ENCODE results near the gene BMS1.
"Not testable (repeated sequence)": the region's sequence is repeated elsewhere in the genome, so short reads cannot be mapped to it uniquely, and the experiment has no call there.

BMS1 gene

GRCh38 chr10:42782446-42783180 is at the start of gene BMS1:
TSS of gene BMS1 (plus strand) at chr10:42782795. CDS start at chr10:42784395, 1,600 bp downstream.
- peak; percentile 72 for DNase-seq

- DNase-seq, result no peak
Measured at GRCh38 chr10:42734536-42734935, 48.1 kb upstream of the BMS1 start.

- no peak for DNase-seq
Measured at GRCh38 chr10:42738679-42739078, 43.9 kb upstream of the BMS1 start.

- not testable (repeated sequence) for DNase-seq
Measured at GRCh38 chr10:42741536-42741935, 41.1 kb upstream of the BMS1 start.

GRCh38 chr10:42743697-42744096 is 38.9 kb upstream of the BMS1 start:
- DNase-seq, result no peak

GRCh38 chr10:42744134-42744701 is 38.4 kb upstream of the BMS1 start:
- DNase-seq, result no peak

- peak; percentile 7 for DNase-seq
Measured at GRCh38 chr10:42753126-42753506, 29.5 kb upstream of the BMS1 start.

GRCh38 chr10:42753507-42754154 is 29.0 kb upstream of the BMS1 start:
- DNase-seq, result no peak

- no peak for DNase-seq
Measured at GRCh38 chr10:42754155-42755027, 28.2 kb upstream of the BMS1 start.

GRCh38 chr10:42755028-42755451 is 27.6 kb upstream of the BMS1 start:
- no peak for DNase-seq

GRCh38 chr10:42755556-42756093 is 27.0 kb upstream of the BMS1 start:
- no peak for DNase-seq

- DNase-seq, result no peak
Measured at GRCh38 chr10:42767906-42768305, 14.7 kb upstream of the BMS1 start.

GRCh38 chr10:42768581-42769152 is 13.9 kb upstream of the BMS1 start:
- DNase-seq, result no peak

- no peak for DNase-seq
Measured at GRCh38 chr10:42769173-42769572, 13.4 kb upstream of the BMS1 start.

GRCh38 chr10:42769673-42770072 is 12.9 kb upstream of the BMS1 start:
- DNase-seq, result no peak

GRCh38 chr10:42776681-42777080 is 5.9 kb upstream of the BMS1 start:
- DNase-seq, result no peak

- DNase-seq, result no peak
Measured at GRCh38 chr10:42780456-42780855, 2.1 kb upstream of the BMS1 start.

GRCh38 chr10:42781893-42782445 is 626 bp upstream of the BMS1 start:
- DNase-seq, result no peak

GRCh38 chr10:42783181-42783549 is 570 bp downstream of the BMS1 start:
- no peak for DNase-seq

- no peak for DNase-seq
Measured at GRCh38 chr10:42785759-42786158, 3.2 kb downstream of the BMS1 start.

GRCh38 chr10:42790835-42791234 is 8.2 kb downstream of the BMS1 start:
- DNase-seq, result no peak

GRCh38 chr10:42795701-42796100 is 13.1 kb downstream of the BMS1 start:
- no peak for DNase-seq

All from NCI-H510A treated with DMSO at 0.1 percent for 48 hours (cell line).